Measurements from ENCODE around the gene YIF1B. TPM values are rescaled to one million over a fixed set of nuclear protein-coding genes. Genes with fewer than 3 reads are reported as not detected.
"Not testable (repeated sequence)": the region's sequence is repeated elsewhere in the genome, so short reads cannot be mapped to it uniquely, and the experiment has no call there.

Gene YIF1B, protein sequence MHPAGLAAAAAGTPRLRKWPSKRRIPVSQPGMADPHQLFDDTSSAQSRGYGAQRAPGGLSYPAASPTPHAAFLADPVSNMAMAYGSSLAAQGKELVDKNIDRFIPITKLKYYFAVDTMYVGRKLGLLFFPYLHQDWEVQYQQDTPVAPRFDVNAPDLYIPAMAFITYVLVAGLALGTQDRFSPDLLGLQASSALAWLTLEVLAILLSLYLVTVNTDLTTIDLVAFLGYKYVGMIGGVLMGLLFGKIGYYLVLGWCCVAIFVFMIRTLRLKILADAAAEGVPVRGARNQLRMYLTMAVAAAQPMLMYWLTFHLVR
- 10 to 100 TPM; 70.3 TPM for total RNA-seq

GRCh38 chr19:38315657-38316476 lies at the start of gene YIF1B:
YIF1B (minus strand) TSS chr19:38315947; CDS start chr19:38315917, 30 bp downstream.
- ATAC-seq (replicated peaks in 1 of 2) (peak; percentile 93 to 95), DNase-seq (peak; percentile 97)
- no peaks in the 10 kb centered on the region for H3K27me3 Mint-ChIP-seq (ENCODE audit: low read depth)
- H3K27ac Mint-ChIP-seq, result peak within 1 kb of the TSS; percentile 79
- peaks cover 67% of the 10 kb centered on the region for H3K4me1 Mint-ChIP-seq (ENCODE audit: low read depth)
- peak within 1 kb of the TSS; percentile 85 to 93 for H3K4me3 Mint-ChIP-seq
- H3K9me3 Mint-ChIP-seq, result no peaks in the 10 kb centered on the region
- no peaks in the 10 kb centered on the region for H3K36me3 Mint-ChIP-seq (ENCODE audit: insufficient read depth in 2 of 2)

- not testable (repeated sequence) for DNase-seq; H3K36me3 Mint-ChIP-seq (ENCODE audit: insufficient read depth in 2 of 2); H3K9me3 Mint-ChIP-seq; H3K27ac Mint-ChIP-seq; ATAC-seq (replicated peaks in 1 of 2)
- H3K4me3 Mint-ChIP-seq, result peak overlapping the region; percentile 86 to 93
- H3K4me1 Mint-ChIP-seq (ENCODE audit: low read depth), result peaks cover 23% of the 10 kb centered on the region
- H3K27me3 Mint-ChIP-seq (ENCODE audit: low read depth), result peaks cover 30% of the 10 kb centered on the region
These were observed 47.4 kb upstream of the YIF1B start for GRCh38 chr19:38362946-38363688.

DNA sequence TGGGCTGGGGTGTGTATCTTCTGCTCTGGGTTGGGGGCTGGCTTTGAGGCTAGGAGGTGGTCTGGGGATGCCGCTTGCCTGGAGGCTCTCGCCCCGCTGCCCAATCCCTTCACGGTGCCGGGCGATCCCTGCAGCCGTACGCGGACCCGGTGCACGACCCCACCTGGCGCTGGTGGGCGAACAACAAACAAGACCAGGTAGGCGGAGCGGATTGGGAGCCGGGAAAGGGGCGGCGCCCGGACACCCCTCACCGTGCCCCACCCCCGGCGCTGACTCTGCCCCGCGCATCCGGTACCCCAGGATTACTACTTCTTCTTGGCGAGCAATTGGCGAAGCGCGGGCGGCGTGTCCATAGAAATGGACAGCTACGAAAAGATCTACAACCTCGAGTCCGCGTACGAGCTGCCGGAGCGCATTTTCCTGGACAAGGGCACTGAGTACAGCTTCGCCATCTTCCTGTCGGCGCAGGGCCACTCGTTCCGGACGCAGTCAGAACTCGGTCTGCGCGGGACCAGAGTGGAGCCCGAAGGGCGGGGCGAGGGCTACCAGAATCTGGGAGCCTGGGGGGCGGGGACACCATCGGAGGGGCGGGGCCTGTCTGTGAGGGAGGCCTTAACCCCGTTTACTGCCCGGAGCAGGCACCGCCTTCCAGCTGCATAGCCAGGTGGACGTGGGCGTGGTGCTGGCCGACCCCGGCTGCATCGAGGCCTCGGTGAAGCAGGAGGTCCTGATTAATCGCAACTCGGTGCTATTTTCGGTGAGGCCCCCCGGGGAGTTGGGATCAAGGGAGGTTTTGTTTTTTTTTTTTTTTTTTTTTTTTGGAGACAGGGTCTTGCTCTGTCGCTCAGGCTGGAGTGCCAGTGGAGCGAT lies 46.6 kb upstream of the YIF1B start:
- H3K36me3 Mint-ChIP-seq (ENCODE audit: insufficient read depth in 2 of 2), result no peaks in the 10 kb centered on the region
- ATAC-seq (replicated peaks in 1 of 2), result peak; percentile 76 to 81
- peaks cover 30% of the 10 kb centered on the region for H3K27me3 Mint-ChIP-seq (ENCODE audit: low read depth)
- peak overlapping the region; percentile 86 to 93 for H3K4me3 Mint-ChIP-seq
- H3K27ac Mint-ChIP-seq, result no peak overlapping the region
- peak; percentile 89 to 90 for DNase-seq
- H3K4me1 Mint-ChIP-seq (ENCODE audit: low read depth), result peaks cover 23% of the 10 kb centered on the region
- H3K9me3 Mint-ChIP-seq, result no peaks in the 10 kb centered on the region

DNA sequence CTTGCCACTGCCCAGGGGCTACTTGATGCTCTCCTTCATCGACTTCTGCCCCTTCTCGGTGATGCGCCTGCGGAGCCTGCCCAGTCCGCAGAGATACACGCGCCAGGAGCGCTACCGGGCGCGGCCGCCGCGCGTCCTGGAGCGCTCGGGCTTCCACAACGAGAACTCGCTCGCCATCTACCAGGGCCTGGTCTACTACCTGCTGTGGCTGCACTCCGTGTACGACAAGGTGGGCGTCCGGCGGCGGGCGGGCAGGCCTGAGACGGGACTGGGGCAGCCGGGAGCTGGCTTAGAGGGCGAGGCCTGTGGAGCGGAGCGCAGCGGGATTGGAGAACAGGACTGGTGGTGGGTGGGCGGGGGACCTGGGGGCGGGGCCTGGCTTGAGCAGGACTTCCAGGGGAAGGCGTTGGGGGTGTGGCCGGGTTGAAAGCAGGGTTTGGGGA lies 45.9 kb upstream of the YIF1B start:
- Mint-ChIP-seq H3K27me3 (ENCODE audit: low read depth) (peaks cover 30% of the 10 kb centered on the region), H3K4me1 (ENCODE audit: low read depth) (peaks cover 23% of the 10 kb centered on the region)

GRCh38 chr19:38360839-38361631 lies 45.3 kb upstream of the YIF1B start:
- H3K36me3 Mint-ChIP-seq (ENCODE audit: insufficient read depth in 2 of 2), result no peaks in the 10 kb centered on the region
- H3K4me1 Mint-ChIP-seq (ENCODE audit: low read depth), result peaks cover 23% of the 10 kb centered on the region
- H3K9me3 Mint-ChIP-seq, result no peaks in the 10 kb centered on the region
- peaks cover 25% of the 10 kb centered on the region for H3K27me3 Mint-ChIP-seq (ENCODE audit: low read depth)
- no peak for ATAC-seq (replicated peaks in 1 of 2)
- peak overlapping the region; percentile 86 to 93 for H3K4me3 Mint-ChIP-seq
- H3K27ac Mint-ChIP-seq, result no peak overlapping the region
- DNase-seq, result no peak

More for the DNA sequence above, 45.9 kb upstream of the YIF1B start:
- Mint-ChIP-seq H3K27ac (no peak overlapping the region), H3K9me3 (no peaks in the 10 kb centered on the region), H3K4me3 (peak overlapping the region; percentile 86 to 93), H3K36me3 (ENCODE audit: insufficient read depth in 2 of 2) (no peaks in the 10 kb centered on the region)
- ATAC-seq (replicated peaks in 1 of 2), result peak; percentile 78 to 80
- peak; percentile 77 to 86 for DNase-seq

DNA sequence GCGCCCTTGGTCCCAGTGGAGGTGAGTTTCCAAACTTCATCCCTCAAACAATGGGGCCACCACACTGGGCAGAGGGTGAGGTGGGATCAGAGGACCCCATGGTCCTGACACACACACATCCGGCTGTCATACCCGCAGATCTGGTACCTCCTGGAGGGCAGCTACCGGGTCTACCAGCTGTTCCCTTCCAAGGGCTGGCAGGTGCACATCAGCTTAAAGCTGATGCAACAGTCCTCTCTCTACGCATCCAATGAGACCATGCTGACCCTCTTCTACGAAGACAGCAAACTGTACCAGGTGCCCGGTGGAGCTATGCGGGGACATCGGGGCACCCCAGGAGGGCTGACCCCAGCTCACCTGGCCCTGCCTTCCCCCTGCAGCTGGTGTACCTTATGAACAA lies 44.6 kb upstream of the YIF1B start:
- H3K4me3 Mint-ChIP-seq, result peak overlapping the region; percentile 86 to 93
- ATAC-seq (replicated peaks in 1 of 2), result no peak
- no peaks in the 10 kb centered on the region for H3K36me3 Mint-ChIP-seq (ENCODE audit: insufficient read depth in 2 of 2)
- peak in 1 of 2 donors; percentile 26 for DNase-seq
- H3K27ac Mint-ChIP-seq, result no peak overlapping the region
- no peaks in the 10 kb centered on the region for H3K9me3 Mint-ChIP-seq
- peaks cover 23% of the 10 kb centered on the region for H3K27me3 Mint-ChIP-seq (ENCODE audit: low read depth)
- H3K4me1 Mint-ChIP-seq (ENCODE audit: low read depth), result peaks cover 23% of the 10 kb centered on the region

GRCh38 chr19:38359242-38360021 lies 43.7 kb upstream of the YIF1B start:
- ATAC-seq (replicated peaks in 1 of 2) (no peak), DNase-seq (no peak)
- Mint-ChIP-seq H3K9me3 (no peaks in the 10 kb centered on the region), H3K27ac (no peak overlapping the region), H3K4me1 (ENCODE audit: low read depth) (peaks cover 23% of the 10 kb centered on the region), H3K27me3 (ENCODE audit: low read depth) (peaks cover 25% of the 10 kb centered on the region), H3K4me3 (no peak overlapping the region), H3K36me3 (ENCODE audit: insufficient read depth in 2 of 2) (no peaks in the 10 kb centered on the region)

- Mint-ChIP-seq H3K27ac (no peak overlapping the region), H3K9me3 (no peaks in the 10 kb centered on the region), H3K36me3 (ENCODE audit: insufficient read depth in 2 of 2) (no peaks in the 10 kb centered on the region), H3K4me1 (ENCODE audit: low read depth) (peaks cover 22% of the 10 kb centered on the region), H3K27me3 (ENCODE audit: low read depth) (peaks cover 29% of the 10 kb centered on the region), H3K4me3 (no peak overlapping the region)
- no peak for ATAC-seq (replicated peaks in 1 of 2)
- DNase-seq, result no peak
These were observed 42.3 kb upstream of the YIF1B start for GRCh38 chr19:38358071-38358470.

DNA sequence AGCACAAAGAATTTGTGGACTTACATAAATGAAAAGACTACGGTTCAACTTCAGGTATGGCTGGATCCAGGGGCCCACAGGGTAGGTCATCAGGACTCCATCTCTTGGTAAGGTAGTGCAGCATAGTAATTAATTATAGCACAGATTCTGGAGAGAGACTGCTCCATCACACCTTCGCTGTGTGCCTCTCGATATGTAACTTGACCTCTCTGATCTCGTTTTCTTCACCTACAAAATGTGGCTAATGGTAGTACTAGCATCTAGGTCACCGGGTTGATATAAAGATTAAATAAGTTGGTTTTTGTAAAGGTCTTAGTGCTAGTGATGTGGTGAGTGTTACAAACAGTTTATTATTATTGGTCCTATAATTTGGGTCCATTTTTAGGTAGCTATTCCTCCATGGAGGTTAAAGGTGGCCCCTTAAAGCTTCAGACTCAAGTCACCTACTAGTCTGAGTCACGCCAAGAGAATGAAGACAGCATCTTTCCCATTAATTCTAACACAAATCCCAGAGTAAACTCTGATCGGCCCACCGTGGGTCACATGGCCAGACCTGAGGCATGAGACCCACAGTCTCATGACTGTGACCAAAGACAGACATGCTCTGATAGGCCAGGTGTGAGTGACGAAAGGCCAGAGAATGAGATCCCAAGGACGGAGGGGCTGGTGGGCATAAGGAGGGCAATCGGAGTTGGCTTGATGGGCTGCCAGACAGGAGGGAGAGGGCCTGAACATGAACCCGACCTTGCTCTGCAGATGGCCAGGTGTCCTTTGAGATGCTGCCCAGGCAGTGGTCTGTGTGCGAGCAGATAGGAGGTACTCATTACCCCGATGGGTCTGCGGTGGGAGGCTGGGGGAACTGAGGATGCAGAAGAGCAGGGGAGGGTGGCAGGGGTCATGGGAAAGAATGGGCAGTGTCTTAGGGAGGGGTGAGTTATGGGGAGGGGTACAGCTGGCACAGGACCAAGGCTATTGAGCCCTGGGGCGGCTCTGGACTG lies 40.3 kb upstream of the YIF1B start:
- H3K27ac Mint-ChIP-seq, result no peak overlapping the region
- H3K4me3 Mint-ChIP-seq, result no peak overlapping the region
- H3K36me3 Mint-ChIP-seq (ENCODE audit: insufficient read depth in 2 of 2), result no peaks in the 10 kb centered on the region
- H3K27me3 Mint-ChIP-seq (ENCODE audit: low read depth), result peaks cover 22% of the 10 kb centered on the region
- peaks cover 5% of the 10 kb centered on the region for H3K4me1 Mint-ChIP-seq (ENCODE audit: low read depth)
- DNase-seq (no peak), ATAC-seq (replicated peaks in 1 of 2) (no peak)
- no peaks in the 10 kb centered on the region for H3K9me3 Mint-ChIP-seq

DNA sequence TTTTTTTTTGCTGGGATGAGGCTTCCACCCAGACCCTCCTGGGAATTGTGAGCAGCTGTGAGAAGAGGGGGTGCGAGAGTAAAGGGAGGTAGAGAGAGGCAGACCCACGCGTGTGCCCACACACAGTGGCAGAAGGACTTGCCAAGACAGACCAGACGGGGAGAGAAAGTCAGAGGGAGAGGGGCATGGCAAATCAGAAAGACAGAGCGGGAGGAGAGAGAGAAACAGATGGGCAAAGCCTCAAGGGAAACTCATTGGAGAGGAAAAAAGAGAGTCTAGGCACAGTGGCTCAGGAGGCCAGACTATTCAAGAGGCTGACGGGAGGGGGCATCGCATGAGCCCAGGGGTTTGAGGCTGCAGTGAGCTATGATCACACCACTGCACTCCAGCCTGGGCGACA lies 36.9 kb upstream of the YIF1B start:
- no peaks in the 10 kb centered on the region for H3K9me3 Mint-ChIP-seq
- no peak for ATAC-seq (replicated peaks in 1 of 2)
- no peaks in the 10 kb centered on the region for H3K4me1 Mint-ChIP-seq (ENCODE audit: low read depth)
- DNase-seq, result no peak
- H3K27me3 Mint-ChIP-seq (ENCODE audit: low read depth), result peaks cover 6% of the 10 kb centered on the region
- H3K4me3 Mint-ChIP-seq, result no peak overlapping the region
- H3K27ac Mint-ChIP-seq, result no peak overlapping the region
- H3K36me3 Mint-ChIP-seq (ENCODE audit: insufficient read depth in 2 of 2), result no peaks in the 10 kb centered on the region
